ENCODE data around the gene ARHGAP25. TPM values are rescaled to one million over a fixed set of nuclear protein-coding genes. Genes with fewer than 3 reads are reported as not detected.
A peak's percentile ranks its signal among the peaks of the same experiment; 100 is the strongest.

ARHGAP25 gene
- total and polyA plus RNA-seq, 11 donors = 2.6 to 27.9 (median 4.8) TPM

DNA sequence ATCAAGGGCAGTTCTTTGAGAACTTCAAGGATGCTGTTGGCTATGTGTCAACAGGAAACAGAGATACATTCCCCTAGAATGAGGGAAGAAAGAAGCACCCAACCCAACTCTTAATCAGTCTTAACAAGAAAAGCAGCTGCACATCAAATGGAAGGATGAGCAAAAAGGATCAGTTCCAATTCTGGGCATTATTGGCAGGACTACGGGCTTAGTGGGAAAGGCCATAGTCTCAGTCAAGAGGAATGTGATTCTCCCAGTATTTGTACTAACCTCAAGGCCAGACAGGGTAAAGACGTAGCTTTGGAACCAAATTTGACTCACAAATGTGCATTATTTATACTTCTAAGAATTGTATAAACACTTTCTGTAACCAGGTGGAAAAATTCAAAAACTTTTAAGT is 118.4 kb downstream of the ARHGAP25 start:
- no peak for DNase-seq
- TF ChIP-seq POLR2A (IDR thresholded peaks at IDR 0.05) = no peak
- TF ChIP-seq, protein P1, sequence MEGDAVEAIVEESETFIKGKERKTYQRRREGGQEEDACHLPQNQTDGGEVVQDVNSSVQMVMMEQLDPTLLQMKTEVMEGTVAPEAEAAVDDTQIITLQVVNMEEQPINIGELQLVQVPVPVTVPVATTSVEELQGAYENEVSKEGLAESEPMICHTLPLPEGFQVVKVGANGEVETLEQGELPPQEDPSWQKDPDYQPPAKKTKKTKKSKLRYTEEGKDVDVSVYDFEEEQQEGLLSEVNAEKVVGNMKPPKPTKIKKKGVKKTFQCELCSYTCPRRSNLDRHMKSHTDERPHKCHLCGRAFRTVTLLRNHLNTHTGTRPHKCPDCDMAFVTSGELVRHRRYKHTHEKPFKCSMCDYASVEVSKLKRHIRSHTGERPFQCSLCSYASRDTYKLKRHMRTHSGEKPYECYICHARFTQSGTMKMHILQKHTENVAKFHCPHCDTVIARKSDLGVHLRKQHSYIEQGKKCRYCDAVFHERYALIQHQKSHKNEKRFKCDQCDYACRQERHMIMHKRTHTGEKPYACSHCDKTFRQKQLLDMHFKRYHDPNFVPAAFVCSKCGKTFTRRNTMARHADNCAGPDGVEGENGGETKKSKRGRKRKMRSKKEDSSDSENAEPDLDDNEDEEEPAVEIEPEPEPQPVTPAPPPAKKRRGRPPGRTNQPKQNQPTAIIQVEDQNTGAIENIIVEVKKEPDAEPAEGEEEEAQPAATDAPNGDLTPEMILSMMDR (IDR thresholded peaks at IDR 0.05) = no peak
- intact Hi-C loops (cut with DNase I) = no loop called here
- H3K4me1 ChIP-seq = peaks cover 0 to 10% (median 0%) of the 10 kb centered on the region in 12 donors
- no peak overlapping the region for H3K27ac ChIP-seq
- 81 to 87% (median 85%) methylated on average over 2 of the region's 2 CpGs for WGBS, 4 donors
- no peak overlapping the region for H3K4me3 ChIP-seq
- H3K36me3 ChIP-seq = no peaks in the 10 kb centered on the region
- no peak for ATAC-seq
- H3K9me3 ChIP-seq = no peaks in the 10 kb centered on the region
- peaks cover 0 to 39% (median 3%) of the 10 kb centered on the region in 9 donors for H3K27me3 ChIP-seq

DNA sequence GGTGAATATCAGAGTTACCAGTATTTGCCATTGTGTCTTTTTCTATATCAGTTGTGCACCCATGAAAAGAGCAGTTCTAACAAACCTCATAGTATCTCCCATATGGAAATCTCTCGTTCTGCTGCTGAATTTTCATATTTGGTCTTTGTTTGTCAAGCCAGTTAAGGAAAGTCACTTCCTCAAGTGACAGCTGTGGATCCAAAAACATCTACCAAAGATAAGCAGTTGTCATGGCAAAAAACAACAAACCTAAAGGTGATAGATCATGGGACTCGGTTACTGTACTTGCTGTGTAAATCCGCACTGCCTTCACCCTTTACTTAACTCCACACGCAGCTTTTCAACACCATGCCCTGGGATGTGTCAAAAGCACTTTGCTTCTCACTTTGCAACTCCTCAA is 119.3 kb downstream of the ARHGAP25 start:
- TF ChIP-seq POLR2A (IDR thresholded peaks at IDR 0.05) = no peak
- TF ChIP-seq, protein P1 (IDR thresholded peaks at IDR 0.05) = no peak
- no peak for DNase-seq
- Histone ChIP-seq H3K36me3 (no peaks in the 10 kb centered on the region), H3K27me3 (peaks cover 0 to 41% (median 8%) of the 10 kb centered on the region in 9 donors), H3K4me3 (no peak overlapping the region), H3K9me3 (no peaks in the 10 kb centered on the region), H3K27ac (no peak overlapping the region), H3K4me1 (peaks cover 0 to 10% (median 0%) of the 10 kb centered on the region in 12 donors)
- ATAC-seq = peak in 2 of 4 donors; percentile 38 to 56
- WGBS, 4 donors = 34 to 48% (median 36%) methylated on average over 4 of the region's 4 CpGs
- intact Hi-C loops (cut with DNase I) = no loop called here

DNA sequence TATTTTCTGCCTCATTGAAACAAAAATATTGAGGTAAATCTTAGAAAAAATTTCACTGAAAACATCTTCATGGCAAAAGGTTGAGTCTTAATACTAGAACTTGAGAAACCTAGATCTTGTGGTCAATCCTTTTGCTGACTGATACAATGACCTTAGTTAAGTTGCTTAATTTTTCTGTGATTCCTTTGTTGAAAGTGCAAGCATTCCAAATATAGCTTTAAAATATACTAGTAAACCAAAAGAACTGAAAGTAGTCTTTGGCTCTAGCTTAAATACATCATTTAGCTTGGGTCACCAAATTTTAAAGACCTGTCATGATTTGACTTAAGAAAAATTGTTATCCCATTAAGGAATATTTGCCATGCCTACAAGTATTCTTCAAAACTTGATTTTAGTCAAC is 119.9 kb downstream of the ARHGAP25 start:
- Histone ChIP-seq H3K27ac (no peak overlapping the region), H3K4me1 (peaks cover 0 to 10% (median 0%) of the 10 kb centered on the region in 12 donors), H3K4me3 (no peak overlapping the region), H3K36me3 (no peaks in the 10 kb centered on the region), H3K27me3 (peaks cover 0 to 36% (median 10%) of the 10 kb centered on the region in 9 donors), H3K9me3 (no peaks in the 10 kb centered on the region)
- intact Hi-C loops (cut with DNase I) = no loop called here
- TF ChIP-seq, protein P1 (IDR thresholded peaks at IDR 0.05) = no peak
- TF ChIP-seq POLR2A (IDR thresholded peaks at IDR 0.05) = no peak
- ATAC-seq (no peak), DNase-seq (no peak)

DNA sequence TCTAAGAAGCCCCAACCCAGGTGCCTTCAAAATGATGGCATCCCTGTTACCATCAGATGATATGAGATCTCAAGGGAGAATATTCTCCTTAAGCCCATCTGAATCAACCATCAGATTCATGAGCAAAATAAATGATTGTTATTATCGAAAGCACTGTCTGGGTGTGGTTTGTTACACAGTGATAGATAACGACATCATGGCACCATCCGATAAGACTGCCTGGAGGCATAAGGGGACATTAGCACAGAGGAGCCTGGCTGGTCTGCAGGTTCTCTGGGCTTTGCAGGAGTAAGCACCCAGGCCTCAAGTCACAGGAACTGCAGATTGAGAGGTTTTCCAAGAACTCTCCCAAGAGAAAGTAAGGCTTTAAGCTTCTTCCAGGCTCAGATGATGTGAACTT is 120.9 kb downstream of the ARHGAP25 start:
- peaks cover 0 to 10% (median 0%) of the 10 kb centered on the region in 12 donors for H3K4me1 ChIP-seq
- no peak for DNase-seq
- no peak overlapping the region for H3K27ac ChIP-seq
- intact Hi-C loops (cut with DNase I) = no loop called here
- ATAC-seq = no peak
- peaks cover 0 to 38% (median 11%) of the 10 kb centered on the region in 9 donors for H3K27me3 ChIP-seq
- H3K36me3 ChIP-seq = no peaks in the 10 kb centered on the region
- H3K4me3 ChIP-seq = no peak overlapping the region
- no peaks in the 10 kb centered on the region for H3K9me3 ChIP-seq
- TF ChIP-seq POLR2A (IDR thresholded peaks at IDR 0.05) = no peak
- TF ChIP-seq, protein P1 (IDR thresholded peaks at IDR 0.05) = no peak
- WGBS, 4 donors = 91 to 97% (median 96%) methylated on average over 3 of the region's 3 CpGs

Measured in heart left ventricle (tissue), 16 donors.